ENCODE measurements around the gene ZNF581.

ZNF581 gene

GRCh38 chr19:55638864-55639359 lies 4.5 kb upstream of the ZNF581 start (continued):
- TF ChIP-seq ZNF704 (tag by site-specific recombination; IDR thresholded peaks at IDR 0.05) = no peak
- 0 out of 2 replicates have a peak, but pooled peaks have one; percentile 37 for TF ChIP-seq KLF8 (tag by site-specific recombination; IDR thresholded peaks at IDR 0.05)
- TF ChIP-seq ZNF280C (tag by site-specific recombination; IDR thresholded peaks at IDR 0.05) = no peak
- no peak for TF ChIP-seq ZNF114 (tag by site-specific recombination; IDR thresholded peaks at IDR 0.05)
- TF ChIP-seq ZBTB49 (tag by site-specific recombination; IDR thresholded peaks at IDR 0.05; ENCODE audit: low read depth) = no peak
- TF ChIP-seq ZNF488 (tag by site-specific recombination; IDR thresholded peaks at IDR 0.05) = no peak
- no peak for TF ChIP-seq BCL11A (tag by site-specific recombination; IDR thresholded peaks at IDR 0.05; ENCODE audit: low read depth)
- TF ChIP-seq PRDM10 (tag by site-specific recombination; IDR thresholded peaks at IDR 0.05) = peak; percentile 99
- no peak for TF ChIP-seq GFI1B (tag by site-specific recombination; IDR thresholded peaks at IDR 0.05)
- TF ChIP-seq KLF16 (tag by site-specific recombination; IDR thresholded peaks at IDR 0.05) = peak; percentile 55; the same call in 1 of the 2 replicates
- no peak for TF ChIP-seq ZNF37A (tag by site-specific recombination; IDR thresholded peaks at IDR 0.05)
- TF ChIP-seq ZEB2 (tag by site-specific recombination; IDR thresholded peaks at IDR 0.05) = no peak
- TF ChIP-seq PRDM4 (tag by site-specific recombination; IDR thresholded peaks at IDR 0.05) = no peak
- TF ChIP-seq FEZF1 (tag by site-specific recombination; IDR thresholded peaks at IDR 0.05) = 0 out of 2 replicates have a peak, but pooled peaks have one; percentile 14
- TF ChIP-seq ZNF184 (tag by site-specific recombination; IDR thresholded peaks at IDR 0.05) = no peak
- no peak for TF ChIP-seq ZNF473 (tag by site-specific recombination; IDR thresholded peaks at IDR 0.05)
- TF ChIP-seq ZNF10 (tag by site-specific recombination; IDR thresholded peaks at IDR 0.05) = no peak
- TF ChIP-seq ZNF623 (tag by site-specific recombination; IDR thresholded peaks at IDR 0.05) = no peak
- no peak for TF ChIP-seq HOXA7 (CRISPR knock-in tag; IDR thresholded peaks at IDR 0.05; ENCODE audit: borderline replicate concordance)
- no peak for TF ChIP-seq ZBTB8A (tag by site-specific recombination; IDR thresholded peaks at IDR 0.05)
- no peak for TF ChIP-seq ZNF112 (tag by site-specific recombination; IDR thresholded peaks at IDR 0.05)
- 0 out of 2 replicates have a peak, but pooled peaks have one; percentile 9 for TF ChIP-seq KLF1 (tag by site-specific recombination; IDR thresholded peaks at IDR 0.05)
